Renal cortex interstitium (tissue), 11 donors: ENCODE data around the gene PLA2G2A. TPM values are rescaled to one million over a fixed set of nuclear protein-coding genes. Genes with fewer than 3 reads are reported as not detected.
"Not testable (repeated sequence)": the region's sequence is repeated elsewhere in the genome, so short reads cannot be mapped to it uniquely, and the experiment has no call there.

Experiments
- DNase-seq, 11 donors: peaks; one replicate each; pipeline ENCODE4 v3.0.0-alpha.2; 2013; ENCODE audit warnings: low read depth in 9 of 11, low spot score in 4 of 11; ENCODE audit errors: extremely low read depth in 1 of 11
- polyA plus RNA-seq, 3 donors: library from polyadenylated mRNA; unstranded; fragments of 120-200 nt; gene quantifications; one replicate each; pipeline ENCODE4 v1.2.1, GENCODE V29; 2013; ENCODE audit not compliant: insufficient read length in 3 of 3

PLA2G2A gene
- polyA plus RNA-seq, 3 donors, result not detected

DNA sequence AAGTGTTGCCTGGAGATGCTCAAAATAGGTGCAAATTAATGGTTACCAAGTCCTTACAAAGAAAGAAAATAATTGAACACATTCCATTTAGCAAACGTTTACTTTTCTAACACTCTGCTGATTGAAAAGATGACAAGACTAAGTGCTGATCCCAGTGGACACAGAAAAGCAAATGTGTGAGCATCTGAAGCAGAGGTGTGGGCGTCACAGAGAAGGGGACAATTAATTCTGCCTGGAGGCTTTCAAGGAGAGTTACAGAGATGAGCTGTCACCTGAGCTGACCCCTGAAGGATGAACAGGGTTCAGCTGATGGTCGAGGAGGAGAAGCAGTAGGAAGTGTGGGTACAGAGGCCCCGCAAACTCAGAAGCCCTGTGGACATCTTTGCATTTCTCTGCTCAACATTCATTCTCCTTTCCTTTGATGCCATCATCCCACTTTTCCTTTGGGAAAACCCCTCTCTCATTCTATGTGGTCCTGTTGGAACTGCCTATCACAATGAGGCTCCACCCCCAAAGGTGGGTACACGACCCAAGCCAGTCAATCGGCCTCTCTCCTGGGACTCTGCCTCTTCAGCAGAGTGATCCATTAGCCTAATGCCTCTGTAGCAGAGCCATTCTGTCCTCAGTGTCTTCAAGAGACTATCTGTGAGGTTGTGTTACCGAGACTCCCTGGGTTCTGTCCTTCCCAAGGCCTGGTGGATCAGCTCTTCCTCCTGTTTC lies 38.8 kb downstream of the PLA2G2A start:
- no peak for DNase-seq

DNA sequence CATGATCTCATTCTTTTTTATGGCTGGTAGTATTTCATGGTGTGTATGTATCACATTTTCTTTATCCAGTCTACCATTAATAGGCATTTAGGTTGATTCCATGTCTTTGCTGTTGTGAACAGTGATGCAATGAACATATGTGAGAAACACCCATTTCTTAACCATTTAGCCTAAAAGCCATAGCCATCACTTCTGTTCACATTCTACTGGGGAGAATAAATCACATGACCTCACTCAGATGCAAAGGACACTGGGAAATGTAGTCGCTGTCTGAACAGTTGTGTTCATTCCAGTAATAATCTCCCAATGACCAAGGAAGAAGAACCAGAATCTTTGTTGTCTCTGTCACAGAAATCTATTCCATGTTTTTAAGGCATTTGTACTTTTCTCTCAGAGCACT lies 40.9 kb downstream of the PLA2G2A start:
- no peak for DNase-seq

DNA sequence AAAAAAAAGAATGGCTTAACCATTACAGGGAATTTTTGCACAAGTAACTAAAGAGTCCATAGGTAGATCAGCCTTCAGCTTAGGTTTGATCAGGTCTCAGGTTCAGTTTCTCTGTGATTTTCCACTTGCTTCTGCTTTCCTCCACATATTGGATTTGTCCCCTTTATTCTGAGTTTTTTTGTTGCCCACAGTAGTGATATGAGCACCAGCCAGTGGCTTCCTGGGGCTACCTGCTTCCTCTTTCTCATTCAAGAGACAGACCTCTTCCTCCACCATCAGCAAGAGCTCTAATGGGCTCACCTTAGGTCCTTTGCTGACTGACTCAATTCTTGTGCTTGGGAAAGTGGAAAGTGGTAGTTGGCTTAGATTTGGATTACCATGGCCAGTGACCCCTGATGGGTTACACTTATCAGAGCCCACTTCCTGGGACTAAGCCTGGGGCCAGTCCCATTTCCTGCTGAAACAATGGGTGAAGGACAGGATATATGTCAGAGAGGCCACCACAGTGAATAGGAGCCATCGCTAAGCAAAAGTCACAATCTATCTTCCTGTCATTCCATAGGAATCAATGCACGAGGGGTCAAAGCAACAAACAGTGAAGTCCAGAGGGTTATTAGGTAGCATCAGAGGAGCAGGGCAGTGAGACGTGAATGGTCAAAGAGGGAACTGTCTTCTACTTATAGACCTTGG lies 43.2 kb downstream of the PLA2G2A start:
- DNase-seq, result no peak

DNA sequence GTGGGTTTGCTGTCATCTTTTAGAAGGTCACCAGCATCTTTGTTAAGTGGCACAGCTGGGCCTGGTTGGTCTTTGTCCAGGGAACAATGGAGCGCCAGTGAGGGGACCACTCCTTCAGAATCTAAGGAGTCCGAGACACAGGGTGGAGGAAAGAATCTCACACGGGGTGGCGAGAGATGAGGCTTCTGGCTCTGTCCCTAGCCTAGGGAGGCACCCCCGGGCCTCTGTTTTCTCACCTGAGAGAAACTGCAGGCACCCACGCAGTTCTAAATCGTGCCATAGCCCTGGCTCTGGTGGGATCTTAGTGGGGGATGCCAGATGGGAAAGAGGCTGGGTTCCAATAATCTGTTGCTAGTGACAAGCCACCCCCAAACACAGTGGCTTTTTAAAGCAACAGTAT lies 45.1 kb downstream of the PLA2G2A start:
- no peak for DNase-seq

DNA sequence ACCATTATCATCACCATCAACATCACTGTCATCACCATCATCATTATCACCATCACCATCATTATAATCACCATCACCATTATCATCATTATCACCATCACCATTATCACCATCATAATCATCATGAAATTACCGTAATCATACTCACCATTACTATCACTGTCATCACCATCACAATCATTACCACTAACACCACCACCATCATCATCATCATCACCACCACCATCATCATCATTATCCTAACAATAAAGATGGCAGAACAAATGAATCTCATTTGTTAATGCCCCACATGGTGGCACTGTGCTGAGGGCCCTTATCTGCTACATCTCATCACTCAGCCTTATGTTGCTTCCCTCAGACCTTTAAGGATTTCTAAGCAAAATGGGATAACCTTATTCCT lies 46.6 kb downstream of the PLA2G2A start:
- DNase-seq, result no peak

DNA sequence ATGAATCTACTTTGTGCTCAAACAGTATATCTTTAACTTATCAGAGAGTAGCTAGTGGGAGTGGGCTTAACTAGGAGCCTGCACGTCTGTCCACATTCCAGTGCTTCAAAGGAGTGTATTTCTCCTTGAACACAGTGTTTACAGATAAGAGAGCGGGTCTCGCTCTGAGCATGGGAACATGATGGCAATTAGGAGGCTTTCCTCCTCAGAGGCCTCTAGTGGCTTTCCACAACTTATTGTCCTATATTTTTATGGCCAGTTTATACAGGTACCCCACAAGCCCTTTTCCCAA lies 52.3 kb downstream of the PLA2G2A start:
- not testable (repeated sequence) for DNase-seq

DNA sequence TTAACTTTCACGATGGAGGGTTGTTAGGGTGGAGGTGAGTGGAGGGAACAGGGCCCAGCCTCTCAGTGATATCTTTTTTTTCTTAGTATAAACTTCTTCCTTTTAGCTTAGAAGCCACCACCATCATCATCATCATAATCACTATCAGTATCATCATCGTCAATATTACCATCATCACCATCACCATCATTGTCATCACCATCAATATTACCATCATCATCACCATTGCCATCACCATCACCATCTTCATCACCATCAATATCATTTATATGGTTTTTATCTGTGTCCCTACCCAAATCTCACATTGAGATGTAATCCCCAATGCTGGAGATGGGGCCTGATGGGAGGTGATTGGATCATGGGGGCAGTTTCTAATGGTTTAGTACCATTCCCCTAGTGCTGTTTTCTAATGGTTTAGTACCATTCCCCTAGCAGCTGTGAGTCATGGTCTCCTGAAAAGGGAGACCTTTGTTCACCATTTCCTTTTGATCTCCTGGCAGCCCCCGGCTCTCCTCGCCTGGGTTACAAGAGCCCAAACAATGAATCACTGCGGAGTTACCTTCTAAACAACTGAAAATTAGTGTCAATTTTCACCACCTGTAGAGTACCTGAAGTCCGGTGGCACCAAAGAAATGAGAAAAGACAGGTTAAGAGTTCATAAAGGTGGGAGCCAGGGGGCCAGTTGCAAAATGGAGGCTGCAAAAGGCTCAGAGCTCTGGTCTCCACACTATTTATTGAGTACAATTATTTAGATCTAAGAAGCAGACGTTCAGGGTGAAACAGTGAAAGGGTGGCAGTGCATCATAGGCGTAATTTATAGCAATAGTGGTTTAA lies 52.9 kb downstream of the PLA2G2A start:
- no peak for DNase-seq

Other genes starting within 250 kb of the PLA2G2A start
- gene TMCO4, start 179.7 kb downstream of the PLA2G2A start, polyA plus RNA-seq, result 10 to 100 TPM; 13.9 to 20.7 (median 18.0) TPM
- gene RNF186, start 164.3 kb downstream of the PLA2G2A start, polyA plus RNA-seq, result under 1 TPM in 2 of 3 donors, not detected in 1; 0.27 to 0.32 TPM
- 10 to 100 TPM; 14.0 to 24.7 (median 16.5) TPM for gene OTUD3, start 97.2 kb downstream of the PLA2G2A start, polyA plus RNA-seq
- gene PLA2G2E, start 56.0 kb downstream of the PLA2G2A start, polyA plus RNA-seq, result not detected
- not detected for gene PLA2G5, start 90.6 kb upstream of the PLA2G2A start, polyA plus RNA-seq
- under 1 TPM; 0.04 to 0.09 (median 0.06) TPM for gene PLA2G2D, start 139.9 kb upstream of the PLA2G2A start, polyA plus RNA-seq
- gene PLA2G2F, start 159.7 kb upstream of the PLA2G2A start, polyA plus RNA-seq, result under 1 TPM; 0.12 to 0.19 (median 0.17) TPM
- 1 to 10 TPM; 5.5 to 6.9 (median 5.9) TPM for gene UBXN10, start 206.5 kb upstream of the PLA2G2A start, polyA plus RNA-seq
- under 1 TPM in 2 of 3 donors, not detected in 1; 0.11 to 0.33 TPM for gene PLA2G2C, start 206.9 kb upstream of the PLA2G2A start, polyA plus RNA-seq